Measurements from ENCODE around the gene DDR2.
A peak's percentile ranks its signal among the peaks of the same experiment; 100 is the strongest.
"Not testable (repeated sequence)": the region's sequence is repeated elsewhere in the genome, so short reads cannot be mapped to it uniquely, and the experiment has no call there.

The DDR2 gene

GRCh38 chr1:162790303-162790984 lies 158.2 kb downstream of the DDR2 start, which contains the start of gene HSD17B7:
TSS of gene HSD17B7 (plus strand) at chr1:162790702. CDS start at chr1:162790801, 99 bp downstream.
- peak; percentile 80 for DNase-seq

- DNase-seq = not testable (repeated sequence)
These were observed 158.7 kb downstream of the DDR2 start for GRCh38 chr1:162790985-162791357.

DNA sequence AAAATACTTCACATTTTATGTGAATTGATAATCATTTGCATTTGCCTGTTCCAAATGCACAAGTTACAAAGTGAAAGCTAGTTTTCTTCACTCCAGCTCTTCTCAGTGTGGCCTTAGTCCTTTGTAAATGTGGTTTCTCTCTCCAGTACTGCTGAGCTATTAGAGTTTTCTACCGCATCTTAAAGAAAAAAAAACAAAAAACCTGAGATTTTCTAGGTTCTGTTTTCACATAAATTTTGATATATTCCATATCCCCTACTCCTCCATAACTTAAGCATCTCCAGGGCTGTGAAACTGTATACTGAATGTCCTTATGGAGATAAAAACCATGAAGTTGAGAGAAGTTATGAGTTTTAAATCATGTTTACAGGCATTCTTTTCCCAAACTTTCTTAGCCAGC lies 162.0 kb downstream of the DDR2 start:
- not testable (repeated sequence) for DNase-seq

DNA sequence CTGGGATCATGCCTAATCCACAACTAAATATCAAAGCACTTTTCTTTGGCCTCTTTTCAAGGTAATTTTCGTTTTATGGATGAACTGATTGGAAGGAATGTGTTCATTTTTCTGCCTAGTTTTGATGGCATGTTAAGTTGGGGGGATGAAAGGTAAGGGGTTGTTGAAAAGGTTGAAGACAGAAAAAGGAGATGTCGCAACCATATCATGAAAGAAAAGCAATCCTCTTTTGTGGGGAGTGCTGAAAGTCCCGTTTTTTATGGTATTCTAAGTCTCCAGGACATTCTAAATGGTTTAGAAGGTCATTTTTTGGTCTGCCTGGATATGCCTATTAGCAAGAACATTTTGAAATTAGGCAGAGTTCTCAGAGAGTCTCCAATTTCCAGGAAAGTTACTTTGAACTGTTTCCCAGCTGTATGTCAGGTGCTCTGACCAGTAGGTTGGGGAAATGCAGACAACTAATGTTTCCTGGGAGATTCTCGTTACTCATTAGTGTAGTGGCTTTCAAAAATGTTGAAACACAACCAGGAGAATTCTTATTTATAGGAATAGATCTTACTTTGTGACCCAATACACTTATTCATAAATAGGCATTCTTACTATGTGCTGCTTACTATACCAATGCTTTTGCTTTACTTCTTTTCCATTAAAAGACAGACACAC lies 164.5 kb downstream of the DDR2 start:
- DNase-seq = not testable (repeated sequence)

DNA sequence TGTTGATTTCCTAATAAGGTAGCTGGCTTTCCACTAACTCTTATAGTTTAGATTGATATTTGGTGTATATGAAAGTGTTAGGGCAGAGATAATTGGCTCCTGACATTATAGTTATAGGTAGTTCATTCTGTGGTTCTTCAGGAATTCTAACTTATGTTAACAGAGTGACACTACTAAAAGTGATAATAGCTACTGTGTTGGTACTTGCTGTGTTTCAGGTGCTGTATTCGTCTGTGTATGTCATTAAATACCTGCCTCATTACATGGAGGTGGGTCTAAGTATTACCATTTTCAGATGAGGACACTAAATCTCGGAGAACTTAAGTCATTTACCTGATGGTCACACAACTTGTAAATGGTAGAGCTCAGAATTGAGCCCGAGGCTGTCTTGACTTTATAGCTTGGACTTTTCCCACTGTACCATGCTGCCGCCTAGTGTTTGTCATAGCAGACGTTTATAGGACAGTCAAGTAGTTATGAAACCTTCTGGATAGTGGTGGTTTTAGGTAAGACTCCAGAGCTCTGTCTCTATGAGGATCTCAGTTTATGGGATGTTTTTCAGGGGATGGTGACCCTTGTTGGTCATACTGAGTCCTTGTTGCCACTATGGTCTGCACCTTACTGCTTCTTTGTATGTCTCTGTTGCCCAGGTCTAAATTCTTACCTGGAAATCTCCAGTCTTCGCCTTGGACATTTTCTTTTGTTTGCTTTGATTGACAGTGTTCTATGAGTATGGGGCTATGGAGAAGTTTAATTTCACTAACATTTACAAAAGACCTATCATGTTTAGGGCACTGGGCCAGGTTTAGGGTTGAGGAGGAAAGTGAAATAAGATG lies 167.9 kb downstream of the DDR2 start:
- peak; percentile 3 for DNase-seq

DNA sequence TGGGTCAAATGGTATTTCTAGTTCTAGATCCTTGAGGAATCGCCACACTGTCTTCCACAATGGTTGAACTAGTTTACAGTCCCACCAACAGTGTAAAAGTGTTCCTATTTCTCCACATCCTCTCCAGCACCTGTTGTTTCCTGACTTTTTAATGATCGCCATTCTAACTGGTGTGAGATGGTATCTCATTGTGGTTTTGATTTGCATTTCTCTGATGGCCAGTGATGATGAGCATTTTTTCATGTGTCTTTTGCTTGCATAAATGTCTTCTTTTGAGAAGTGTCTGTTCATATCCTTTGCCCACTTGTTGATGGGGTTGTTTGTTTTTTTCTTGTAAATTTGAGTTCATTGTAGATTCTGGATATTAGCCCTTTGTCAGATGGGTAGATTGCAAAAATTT lies 175.2 kb downstream of the DDR2 start:
- not testable (repeated sequence) for DNase-seq

GRCh38 chr1:162812357-162812756 lies 180.1 kb downstream of the DDR2 start:
- not testable (repeated sequence) for DNase-seq

DNA sequence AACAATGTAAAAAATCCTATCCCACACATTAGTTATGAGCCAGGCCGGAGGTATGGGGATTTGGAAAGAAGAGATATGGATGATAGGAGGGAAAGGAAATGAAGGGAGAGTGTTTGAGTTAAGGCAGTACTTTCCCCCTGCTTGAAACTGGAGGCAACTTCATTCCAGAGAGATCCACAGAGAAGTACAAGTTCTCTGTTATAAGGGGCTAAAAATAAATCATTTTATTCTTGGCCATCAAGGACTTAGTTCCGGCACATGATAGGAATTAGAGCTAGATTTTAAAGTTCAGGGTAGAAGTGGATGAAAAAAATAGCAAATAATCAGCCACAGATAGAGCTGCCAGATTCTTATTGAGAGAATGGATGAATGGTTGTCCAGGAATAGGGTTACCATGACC lies 185.9 kb downstream of the DDR2 start:
- not testable (repeated sequence) for DNase-seq

- DNase-seq = not testable (repeated sequence)
These were observed 186.4 kb downstream of the DDR2 start for GRCh38 chr1:162818666-162819065.

DNA sequence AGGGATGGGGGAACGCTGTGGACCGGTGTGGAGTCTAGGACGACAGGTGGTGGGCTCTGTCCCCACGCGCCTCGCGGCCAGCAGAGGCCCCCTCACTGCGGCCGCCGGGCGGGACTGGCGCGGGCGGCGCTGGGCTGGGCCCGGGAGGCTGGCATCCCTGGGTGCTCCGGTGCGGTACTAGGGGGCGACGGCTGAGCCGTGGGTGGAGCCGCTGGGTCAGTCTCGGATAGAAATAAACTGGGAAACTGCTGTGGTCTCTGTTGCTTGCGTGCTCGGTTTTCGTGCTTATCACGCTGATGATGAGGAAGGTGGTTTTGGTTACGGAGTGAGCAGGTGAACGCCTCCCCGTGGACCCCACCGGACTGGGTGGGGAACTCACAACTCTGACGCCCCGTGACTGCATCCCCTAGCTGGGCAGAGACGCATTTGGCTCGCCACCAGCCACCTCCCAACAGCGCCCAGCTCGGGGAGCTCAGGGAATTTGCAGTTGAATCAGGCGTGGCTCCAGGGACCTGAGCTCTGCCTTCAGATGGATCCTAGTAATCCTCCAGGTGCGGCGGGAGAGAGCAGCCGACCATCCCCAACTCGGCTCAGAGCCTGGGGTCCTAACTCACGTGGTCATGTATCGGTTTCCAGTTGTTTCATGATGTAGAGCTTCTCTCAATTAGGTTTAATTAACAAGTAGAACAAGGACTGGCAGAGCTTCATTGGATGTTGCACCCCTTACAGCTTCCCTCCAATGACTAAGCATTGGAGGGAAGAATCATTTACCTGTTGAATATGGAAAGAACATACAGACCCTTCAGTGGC lies 190.3 kb downstream of the DDR2 start:
- DNase-seq = peak; percentile 32

- no peak for DNase-seq
These were observed 191.0 kb downstream of the DDR2 start for GRCh38 chr1:162823231-162823630.

- no peak for DNase-seq
These were observed 191.7 kb downstream of the DDR2 start for GRCh38 chr1:162823771-162824525.

DNA sequence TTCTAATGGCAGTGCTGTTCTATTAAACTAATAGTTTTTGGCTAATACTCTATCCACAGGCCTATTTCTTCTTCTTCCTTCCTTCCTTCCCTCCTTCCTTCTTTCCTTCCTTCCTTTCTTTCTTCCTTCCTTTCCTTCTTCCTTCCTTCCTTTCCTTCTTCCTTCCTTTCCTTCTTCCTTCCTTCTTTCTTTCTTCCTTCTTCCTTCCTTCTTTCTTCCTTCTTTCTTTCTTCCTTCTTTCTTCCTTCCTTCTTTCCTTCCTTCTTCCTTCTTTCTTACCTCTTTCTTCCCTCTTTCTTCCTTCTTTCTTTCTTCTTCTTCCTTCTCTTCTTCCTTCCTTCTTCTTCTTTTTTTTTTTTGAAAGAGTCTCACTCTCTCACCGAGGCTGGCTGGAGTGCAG lies 197.0 kb downstream of the DDR2 start:
- no peak for DNase-seq

DNA sequence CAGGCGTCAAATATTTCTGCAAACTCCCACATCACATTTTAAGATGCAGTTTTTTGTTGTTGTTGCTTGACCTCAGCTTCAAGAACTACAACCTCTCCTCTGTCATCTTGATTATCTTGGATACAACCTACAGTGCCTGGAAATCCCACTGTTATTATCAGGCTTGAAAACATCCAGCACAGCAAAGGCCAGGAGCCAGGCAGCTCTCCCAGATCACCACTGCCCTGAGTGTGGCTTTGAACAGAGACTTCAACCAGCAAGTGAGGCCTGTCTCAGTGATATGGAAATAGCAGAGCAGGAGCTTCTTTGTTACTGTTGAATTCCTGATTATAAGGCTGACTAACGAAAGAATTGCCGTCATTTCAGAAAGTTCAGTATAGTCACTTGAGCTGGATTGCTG lies 200.2 kb downstream of the DDR2 start:
- no peak for DNase-seq

DNA sequence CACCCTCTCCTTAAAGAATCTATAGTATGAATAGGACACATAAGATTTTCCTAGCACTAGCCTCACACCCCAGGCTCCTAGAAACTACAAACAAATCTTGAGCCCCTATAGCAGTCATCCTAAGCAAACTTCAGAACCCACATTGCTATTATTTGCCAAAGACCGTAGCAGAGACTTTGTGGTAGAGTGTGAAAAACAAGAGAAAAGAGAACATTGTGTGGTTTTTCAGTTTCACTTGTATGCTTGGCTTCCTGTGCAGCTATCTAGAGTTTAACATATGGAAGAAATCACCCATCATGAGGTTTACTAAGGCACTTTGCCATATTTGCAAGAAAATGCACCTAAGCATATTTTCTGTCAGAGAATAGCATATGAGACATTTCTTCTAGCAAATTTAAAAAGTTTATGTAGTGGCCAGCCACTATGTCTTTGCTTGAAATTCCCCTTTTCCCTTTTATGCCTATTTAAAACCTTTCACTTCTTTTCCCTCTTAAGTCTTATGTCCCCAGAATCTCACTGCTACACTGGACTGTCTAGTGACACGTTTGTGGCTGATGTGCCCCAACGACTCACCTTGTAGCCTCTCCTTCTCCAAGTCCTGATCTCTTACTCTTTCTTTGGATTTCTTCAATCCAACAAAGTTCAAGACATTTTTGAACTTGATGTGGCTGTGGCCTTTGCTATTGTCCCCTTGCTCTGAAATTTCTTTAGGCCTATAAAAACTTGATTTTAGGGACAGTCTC lies 203.1 kb downstream of the DDR2 start:
- no peak for DNase-seq

All from NCI-H510A (cell line).